HUES6 (cell line): ENCODE results near the gene C1QTNF8.

ENCODE experiments used
- H3K27ac ChIP-seq: 2 replicates; pipeline ENCODE4 v1.7.0; 2013; ENCODE audit warnings: low read depth, mild to moderate bottlenecking, low read length, inconsistent platforms
- H3K27me3 ChIP-seq: 2 replicates; pipeline ENCODE4 v1.6.1; 2013; ENCODE audit warnings: low read length; ENCODE audit not compliant: control insufficient read depth, insufficient read depth
- H3K36me3 ChIP-seq: 2 replicates; pipeline ENCODE4 v1.6.1; 2013; ENCODE audit warnings: low read length; ENCODE audit not compliant: control insufficient read depth, insufficient read depth
- H3K4me1 ChIP-seq: 2 replicates; pipeline ENCODE4 v1.6.1; 2013; ENCODE audit warnings: low read length; ENCODE audit not compliant: control insufficient read depth, insufficient read depth
- H3K4me3 ChIP-seq: 2 replicates; pipeline ENCODE4 v1.5.1; 2013; ENCODE audit warnings: low read depth, low read length
- H3K9ac ChIP-seq: one replicate; pipeline ENCODE4 v1.6.1; 2013; ENCODE audit warnings: mild to moderate bottlenecking, low read length
- H3K9me3 ChIP-seq: 2 replicates; pipeline ENCODE4 v1.6.1; 2013; ENCODE audit warnings: low read depth, low read length; ENCODE audit not compliant: control insufficient read depth, insufficient read depth

The C1QTNF8 gene

DNA sequence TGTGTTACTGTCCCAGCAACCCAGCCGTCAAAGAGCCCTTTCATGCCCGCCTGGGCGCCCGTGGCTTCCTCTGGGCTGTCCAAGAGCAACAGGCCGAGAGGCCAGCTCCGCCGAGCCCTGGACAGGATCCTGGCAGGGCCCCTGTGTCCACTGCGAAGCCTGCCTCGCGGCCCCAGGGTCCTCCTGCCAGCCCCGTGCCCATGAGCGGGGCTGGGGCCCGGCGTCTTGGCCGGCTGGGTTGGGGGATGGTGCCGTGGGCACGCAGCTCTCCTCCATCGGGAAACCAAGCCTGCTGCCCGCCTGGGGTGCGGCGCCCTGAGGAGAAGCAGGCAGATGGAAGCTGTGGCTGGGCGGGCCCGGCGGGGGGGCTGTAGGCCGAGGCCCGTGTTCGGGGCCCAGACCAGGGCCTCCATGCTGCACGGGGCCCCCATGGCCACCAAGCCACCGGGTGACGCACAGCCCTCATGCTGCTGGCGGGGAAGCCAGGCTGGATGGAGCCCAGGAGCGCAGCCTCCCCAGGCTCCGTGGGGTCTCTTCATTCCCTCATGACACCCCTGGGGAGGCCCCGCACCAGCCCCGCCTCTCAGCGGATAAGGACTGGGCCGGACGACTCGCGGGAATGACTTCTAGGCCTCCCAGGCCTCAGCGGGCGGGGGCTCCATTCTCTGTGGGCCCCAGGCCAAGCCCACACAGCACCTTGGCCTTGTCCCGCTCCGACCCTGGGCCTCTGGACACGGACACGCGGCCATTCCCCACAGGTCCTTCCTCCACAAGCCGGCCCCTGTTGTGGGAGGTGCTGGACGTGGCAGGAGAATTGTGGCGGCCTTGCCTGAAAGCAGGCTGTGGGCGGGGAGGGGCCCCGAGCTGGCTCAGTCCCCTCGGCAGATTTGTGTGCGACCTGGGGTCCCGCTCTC, at the start of gene C1QTNF8:
Gene C1QTNF8, minus strand, starts transcription at position 76 of the 914 bp plus-strand sequence. CDS start 1,322 bp downstream, outside the sequence.
- H3K4me1 ChIP-seq: peaks cover 6% of the 10 kb centered on the region; the same call in 1 of the 2 replicates
- H3K9ac ChIP-seq: no peak within 1 kb of the TSS
- no peaks in the 10 kb centered on the region for H3K9me3 ChIP-seq
- peak within 1 kb of the TSS; percentile 11; the same call in 1 of the 2 replicates for H3K27ac ChIP-seq
- H3K27me3 ChIP-seq: peaks cover 7% of the 10 kb centered on the region; the same call in 1 of the 2 replicates
- no peaks in the 10 kb centered on the region for H3K36me3 ChIP-seq
- no peak within 1 kb of the TSS for H3K4me3 ChIP-seq

DNA sequence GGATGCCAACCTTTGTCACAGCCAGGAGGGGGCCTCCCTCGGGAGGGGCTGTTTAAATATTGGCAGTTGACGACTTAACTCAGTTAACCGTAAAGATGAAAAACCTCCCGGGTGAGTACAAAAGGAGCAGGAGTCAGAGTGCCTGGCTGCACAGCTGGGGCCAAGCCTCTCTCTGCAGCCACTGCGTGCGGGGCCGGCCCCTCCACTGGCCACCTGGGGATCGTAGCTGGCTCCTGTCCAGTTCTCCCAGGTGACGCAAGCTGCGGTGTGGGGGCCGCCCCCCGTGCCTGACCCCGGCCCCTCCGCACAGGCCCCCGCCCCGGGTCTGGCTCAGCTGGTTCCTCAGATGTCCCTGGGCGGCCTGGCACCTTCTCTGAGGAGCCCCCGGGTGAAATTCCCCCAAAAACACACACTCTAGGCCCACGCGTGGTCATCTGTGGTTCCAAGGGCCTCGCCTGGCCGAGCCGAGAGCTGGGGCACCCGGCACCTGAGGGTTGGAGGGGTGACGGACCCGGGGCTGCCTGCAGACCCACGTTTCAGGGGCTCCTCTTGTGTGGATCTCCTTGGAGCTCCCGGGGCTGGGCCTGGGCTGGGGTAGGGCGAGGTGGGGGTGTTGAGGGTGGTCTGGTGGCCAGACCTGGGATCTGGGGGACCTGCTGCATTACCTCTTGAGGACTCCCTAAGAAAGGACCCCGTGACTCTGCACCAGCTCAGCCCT, 49.5 kb upstream of the C1QTNF8 start:
- H3K9me3 ChIP-seq: peaks cover 7% of the 10 kb centered on the region
- no peaks in the 10 kb centered on the region for H3K36me3 ChIP-seq
- no peaks in the 10 kb centered on the region; the same call in 1 of the 2 replicates for H3K27me3 ChIP-seq
- no peak overlapping the region for H3K9ac ChIP-seq
- no peak overlapping the region for H3K4me3 ChIP-seq
- H3K27ac ChIP-seq: no peak overlapping the region
- peaks cover 3% of the 10 kb centered on the region; the same call in 1 of the 2 replicates for H3K4me1 ChIP-seq

GRCh38 chr16:1144476-1145382, 48.7 kb upstream of the C1QTNF8 start:
- no peaks in the 10 kb centered on the region for H3K27me3 ChIP-seq
- peaks cover 3% of the 10 kb centered on the region; the same call in 1 of the 2 replicates for H3K4me1 ChIP-seq
- no peak overlapping the region for H3K27ac ChIP-seq
- no peak overlapping the region for H3K9ac ChIP-seq
- no peak overlapping the region for H3K4me3 ChIP-seq
- H3K9me3 ChIP-seq: peaks cover 7% of the 10 kb centered on the region
- no peaks in the 10 kb centered on the region for H3K36me3 ChIP-seq

DNA sequence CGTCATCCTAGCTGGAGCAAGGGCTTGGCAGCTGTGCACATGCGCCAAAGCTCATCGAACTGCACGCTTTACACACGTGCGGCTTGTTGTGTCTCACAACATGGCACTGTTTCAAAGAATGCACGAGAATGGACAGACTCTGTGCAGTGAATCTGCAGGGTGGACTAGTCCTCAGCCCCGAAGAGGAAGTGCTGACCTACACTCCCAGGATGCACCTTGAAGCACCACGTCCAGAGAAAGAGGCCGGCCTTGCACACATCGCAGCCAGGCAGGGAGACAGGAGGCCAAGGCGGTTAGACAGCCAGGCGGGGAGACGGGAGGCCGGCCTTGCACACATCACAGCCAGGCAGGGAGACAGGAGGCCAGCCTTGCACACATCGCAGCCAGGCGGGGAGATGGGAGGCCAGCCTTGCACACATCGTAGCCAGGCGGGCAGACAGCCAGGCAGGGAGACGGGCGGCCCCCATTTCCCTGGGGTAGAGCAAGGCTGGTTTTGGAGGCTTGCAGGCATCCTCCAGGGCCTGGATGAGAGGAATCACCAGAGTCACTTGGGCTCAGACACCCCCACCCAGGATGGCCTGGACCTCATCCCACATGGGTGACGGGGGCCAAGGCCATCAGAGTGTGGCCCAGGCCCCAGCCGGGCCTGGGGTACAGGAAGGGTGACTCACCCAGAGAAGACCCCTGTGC, 47.9 kb upstream of the C1QTNF8 start:
- Histone ChIP-seq H3K4me1 (peaks cover 3% of the 10 kb centered on the region; the same call in 1 of the 2 replicates), H3K27ac (no peak overlapping the region), H3K27me3 (no peaks in the 10 kb centered on the region), H3K9me3 (peaks cover 7% of the 10 kb centered on the region), H3K4me3 (no peak overlapping the region), H3K9ac (no peak overlapping the region), H3K36me3 (no peaks in the 10 kb centered on the region)

DNA sequence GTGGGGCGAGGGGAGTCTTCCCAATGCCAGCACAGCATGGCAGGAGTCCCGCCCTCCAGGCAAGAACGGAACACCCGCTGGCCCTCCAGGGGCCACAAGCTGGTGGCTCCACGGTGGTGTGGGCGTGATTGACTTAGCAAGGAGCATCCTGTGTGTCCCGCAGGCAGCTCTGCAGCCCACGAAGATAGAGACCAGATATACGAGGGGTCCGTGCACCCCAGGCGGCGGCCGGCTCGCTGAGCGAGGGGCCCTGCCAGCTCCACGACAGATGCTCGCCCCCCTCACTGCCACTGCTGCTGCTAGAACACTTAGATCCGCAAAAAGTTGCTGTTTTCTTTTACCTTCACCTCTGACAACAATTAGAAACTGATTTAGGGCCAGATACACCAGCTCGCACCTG, 46.9 kb upstream of the C1QTNF8 start:
- Histone ChIP-seq H3K4me3 (no peak overlapping the region), H3K27me3 (no peaks in the 10 kb centered on the region), H3K4me1 (peaks cover 3% of the 10 kb centered on the region; the same call in 1 of the 2 replicates), H3K36me3 (no peaks in the 10 kb centered on the region), H3K9me3 (peaks cover 6% of the 10 kb centered on the region), H3K27ac (no peak overlapping the region), H3K9ac (no peak overlapping the region)

DNA sequence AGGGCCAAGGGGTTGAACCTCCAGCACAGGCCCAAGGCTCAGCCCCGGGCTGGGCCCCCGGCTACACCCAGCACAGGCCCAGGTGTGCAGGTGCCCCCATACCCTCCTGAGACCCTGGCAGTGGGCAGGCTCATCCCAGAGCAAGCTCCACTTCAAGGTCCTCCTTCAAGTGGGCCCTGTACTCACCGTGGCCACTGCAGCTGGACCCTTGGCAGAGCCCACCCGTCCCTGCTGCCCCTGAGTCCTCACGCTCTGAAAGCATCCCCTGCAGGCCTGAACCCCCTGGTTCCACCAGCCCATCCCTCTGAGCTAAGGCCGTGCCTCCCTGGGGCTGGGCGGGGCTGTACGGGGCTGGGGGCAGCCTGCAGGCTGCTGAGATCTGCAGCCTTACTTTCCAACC, 45.7 kb upstream of the C1QTNF8 start:
- H3K9me3 ChIP-seq: no peaks in the 10 kb centered on the region
- peaks cover 3% of the 10 kb centered on the region; the same call in 1 of the 2 replicates for H3K4me1 ChIP-seq
- H3K4me3 ChIP-seq: no peak overlapping the region
- H3K9ac ChIP-seq: no peak overlapping the region
- H3K27me3 ChIP-seq: no peaks in the 10 kb centered on the region
- H3K27ac ChIP-seq: no peak overlapping the region
- H3K36me3 ChIP-seq: no peaks in the 10 kb centered on the region

DNA sequence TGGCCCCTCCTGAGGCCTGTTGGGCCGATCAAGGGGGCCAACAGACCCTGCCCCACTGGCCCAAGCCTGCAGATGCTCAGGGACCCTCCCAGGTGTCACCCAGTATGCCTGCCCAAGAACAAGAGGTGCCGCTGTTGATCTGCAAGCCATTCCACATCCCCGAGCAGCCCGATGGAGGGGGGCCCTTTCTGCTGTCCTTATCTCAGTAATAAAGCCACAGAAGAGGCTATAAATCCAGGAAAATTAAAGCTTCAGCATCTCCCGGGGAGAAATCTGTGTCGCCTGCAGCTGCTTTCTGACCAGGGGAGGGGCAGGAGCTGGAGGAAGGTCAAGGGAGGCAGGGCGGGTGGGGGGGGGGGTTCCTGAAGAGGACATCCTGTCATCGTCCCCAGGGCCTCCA, 45.1 kb upstream of the C1QTNF8 start:
- Histone ChIP-seq H3K9me3 (no peaks in the 10 kb centered on the region), H3K9ac (no peak overlapping the region), H3K27me3 (no peaks in the 10 kb centered on the region), H3K4me3 (no peak overlapping the region), H3K27ac (no peak overlapping the region), H3K36me3 (no peaks in the 10 kb centered on the region), H3K4me1 (peaks cover 3% of the 10 kb centered on the region; the same call in 1 of the 2 replicates)

DNA sequence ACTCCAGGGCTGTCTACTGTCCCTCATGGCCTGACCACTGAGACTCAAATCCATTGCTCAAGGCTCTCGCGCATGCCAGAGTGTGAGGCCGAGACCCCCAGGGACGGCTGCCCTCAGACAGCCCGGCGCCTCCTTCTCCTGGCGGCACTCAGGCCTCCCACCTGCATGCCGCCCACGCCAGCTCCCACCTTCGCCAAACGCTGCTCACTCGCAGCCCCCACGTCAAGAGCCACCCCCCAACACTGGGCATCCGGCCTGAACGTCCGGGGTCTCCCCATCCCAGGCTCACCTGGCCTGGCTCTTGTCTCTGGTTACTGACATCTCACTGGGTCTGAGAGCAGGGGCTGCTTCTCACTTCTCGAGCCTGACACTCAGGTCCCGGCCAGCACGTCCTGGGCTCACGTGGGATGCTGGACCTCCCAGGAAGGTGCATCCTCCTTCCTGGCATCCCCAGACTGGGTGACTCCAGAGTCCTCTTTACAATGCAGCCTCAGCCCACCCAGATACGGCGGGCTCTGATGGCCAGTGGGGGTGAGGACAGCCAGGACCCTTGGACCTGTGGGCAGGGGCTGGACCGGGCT, 44.6 kb upstream of the C1QTNF8 start:
- Histone ChIP-seq H3K27ac (no peak overlapping the region), H3K9ac (no peak overlapping the region), H3K27me3 (no peaks in the 10 kb centered on the region), H3K4me3 (no peak overlapping the region), H3K36me3 (no peaks in the 10 kb centered on the region), H3K4me1 (peaks cover 3% of the 10 kb centered on the region; the same call in 1 of the 2 replicates), H3K9me3 (no peaks in the 10 kb centered on the region)

DNA sequence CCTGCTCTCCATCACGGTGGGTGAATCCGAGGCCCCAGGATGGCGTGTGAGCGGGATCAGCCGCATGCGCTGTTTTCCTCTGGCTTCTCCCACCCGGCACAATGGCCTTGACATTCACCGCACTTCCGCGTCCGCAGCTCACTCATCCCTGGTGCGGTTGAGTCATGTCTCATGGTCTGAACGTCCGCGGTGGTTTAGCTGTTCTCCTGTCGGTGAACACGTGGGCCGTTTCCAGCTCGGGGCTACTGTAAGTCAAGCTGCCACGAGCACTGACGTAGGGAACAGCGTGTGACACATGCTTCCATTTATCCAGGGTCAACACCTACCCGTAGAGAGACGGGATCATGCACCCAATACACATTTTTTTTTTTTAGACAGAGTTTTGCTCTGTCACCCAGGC, 41.6 kb upstream of the C1QTNF8 start:
- no peak overlapping the region for H3K4me3 ChIP-seq
- H3K27me3 ChIP-seq: no peaks in the 10 kb centered on the region
- no peak overlapping the region for H3K9ac ChIP-seq
- no peaks in the 10 kb centered on the region for H3K4me1 ChIP-seq
- no peaks in the 10 kb centered on the region for H3K9me3 ChIP-seq
- H3K27ac ChIP-seq: no peak overlapping the region
- no peaks in the 10 kb centered on the region for H3K36me3 ChIP-seq

DNA sequence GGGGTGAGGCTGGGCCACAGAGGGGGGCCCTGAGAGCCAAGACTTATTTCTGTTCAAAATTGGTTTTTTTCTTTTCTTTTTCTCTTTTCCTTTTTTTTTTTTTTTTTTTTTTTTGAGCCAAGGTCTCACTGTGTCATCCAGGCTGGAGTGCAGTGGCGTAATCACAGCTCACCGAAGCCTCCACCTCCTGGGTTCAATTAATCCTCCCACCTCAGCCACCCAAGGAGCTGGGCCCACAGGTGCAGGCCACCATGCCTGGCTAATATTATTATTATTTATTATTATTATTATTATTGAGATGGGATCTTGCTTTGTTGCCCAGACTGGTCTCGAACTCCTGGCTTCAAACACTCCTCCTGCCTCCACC, 39.4 kb upstream of the C1QTNF8 start:
- Histone ChIP-seq H3K27me3 (no peaks in the 10 kb centered on the region), H3K4me3 (no peak overlapping the region), H3K27ac (no peak overlapping the region), H3K4me1 (no peaks in the 10 kb centered on the region), H3K9me3 (no peaks in the 10 kb centered on the region), H3K9ac (no peak overlapping the region), H3K36me3 (no peaks in the 10 kb centered on the region)
